NCI-H774 (cell line): ENCODE data around the gene KLRF2.

ENCODE experiments used
- DNase-seq: peaks from one replicate; lab custom pipeline; 2025; lab: John Stamatoyannopoulos, UW

The KLRF2 gene

DNA sequence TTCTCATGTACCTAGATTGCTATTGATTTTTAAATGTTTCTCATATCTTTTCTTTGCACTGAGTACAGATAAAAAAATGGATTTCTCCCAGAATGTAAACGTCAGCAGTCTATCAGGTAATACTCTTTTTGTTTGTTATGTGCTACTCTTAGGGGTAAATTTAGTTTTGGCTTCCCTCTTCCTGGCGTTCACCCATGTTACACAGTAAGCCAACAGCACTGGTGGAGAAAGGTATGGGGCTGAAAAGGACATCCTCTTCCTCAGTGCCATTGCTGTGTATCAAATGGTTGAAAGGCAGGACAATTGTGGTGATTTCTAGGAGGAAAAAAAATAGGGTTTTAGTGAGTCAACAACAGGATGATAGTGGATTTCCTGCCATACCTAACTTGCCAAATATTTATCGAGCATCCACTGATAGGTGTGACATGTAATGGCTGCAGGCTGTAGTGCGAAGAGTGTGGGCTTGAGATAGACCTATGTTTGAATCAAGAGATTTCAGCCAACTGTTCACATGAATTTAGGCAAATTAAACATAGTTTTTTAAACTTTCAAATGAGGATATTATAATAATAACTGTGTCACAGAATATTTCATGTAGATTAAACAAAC is 7.5 kb downstream of the KLRF2 start:
- DNase-seq = no peak

DNA sequence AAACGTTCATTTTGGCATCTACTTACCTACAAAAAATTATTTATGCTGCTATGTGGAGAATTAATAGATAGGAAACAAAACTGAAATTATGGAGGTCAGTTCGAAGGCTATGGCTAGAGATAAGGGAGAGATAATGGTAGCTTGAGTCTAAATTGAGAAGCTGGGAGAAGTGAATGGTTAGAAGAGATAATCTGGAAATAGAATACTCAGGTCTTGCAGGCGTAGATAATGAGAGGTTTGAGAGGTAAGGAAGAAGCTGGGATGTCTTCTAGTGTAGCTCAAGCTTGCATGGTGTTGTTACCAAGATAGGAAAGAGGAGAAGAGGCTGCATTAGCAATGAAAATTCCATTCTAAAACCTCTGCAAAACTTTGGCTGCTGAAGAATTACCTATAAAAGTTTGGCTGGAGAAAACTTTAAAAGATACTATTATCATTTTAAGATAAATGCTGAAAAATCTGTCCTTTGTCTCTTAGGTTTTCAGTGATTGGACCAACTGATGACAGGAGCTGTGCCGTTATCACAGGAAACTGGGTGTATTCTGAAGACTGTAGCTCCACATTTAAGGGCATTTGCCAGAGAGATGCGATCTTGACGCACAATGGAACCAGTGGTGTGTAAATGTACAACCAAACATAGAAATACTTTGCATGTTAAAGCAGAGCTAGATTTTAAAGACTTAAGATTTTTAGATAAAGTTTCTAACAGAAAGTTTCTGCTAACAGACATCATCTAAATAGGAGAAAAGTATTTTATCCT is 14.1 kb downstream of the KLRF2 start:
- no peak for DNase-seq

DNA sequence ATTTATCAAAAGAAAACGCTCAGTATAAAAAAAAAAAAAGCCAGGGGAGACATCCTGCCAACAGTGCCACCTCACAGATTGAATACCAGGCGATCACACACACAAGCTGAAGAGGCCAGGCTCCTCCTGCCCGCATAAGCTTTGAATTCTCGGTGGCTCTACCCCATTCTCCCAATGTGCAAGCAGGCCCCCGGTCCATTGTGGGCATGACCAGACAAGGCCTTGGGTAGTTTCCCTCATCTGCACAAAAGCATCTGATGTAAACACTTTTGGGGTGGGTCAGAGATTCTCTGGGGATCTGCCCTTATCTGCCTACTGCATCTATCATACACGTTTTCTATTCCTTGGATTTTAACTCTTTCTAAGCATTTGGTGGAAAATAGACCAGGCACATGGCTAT is 16.2 kb downstream of the KLRF2 start:
- DNase-seq = no peak

DNA sequence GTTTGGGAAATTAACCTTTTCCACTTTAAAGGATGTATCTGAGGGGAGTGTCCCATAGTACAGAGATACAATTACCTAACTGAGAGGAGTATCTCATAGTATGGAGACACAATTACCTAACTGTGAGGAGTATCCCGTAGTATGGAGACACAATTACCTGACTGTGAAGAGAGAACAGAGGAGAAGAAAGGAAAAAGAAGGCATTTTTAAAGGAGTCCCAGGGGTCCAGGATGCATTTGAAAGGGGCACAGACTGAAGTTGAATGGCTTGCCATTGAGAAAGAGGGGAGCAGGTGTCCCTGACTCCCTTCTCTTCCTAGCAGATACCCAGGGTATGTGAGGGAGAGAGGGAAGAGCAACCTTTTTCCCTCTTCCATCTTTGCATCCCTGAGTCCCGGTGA is 17.9 kb downstream of the KLRF2 start:
- no peak for DNase-seq

DNA sequence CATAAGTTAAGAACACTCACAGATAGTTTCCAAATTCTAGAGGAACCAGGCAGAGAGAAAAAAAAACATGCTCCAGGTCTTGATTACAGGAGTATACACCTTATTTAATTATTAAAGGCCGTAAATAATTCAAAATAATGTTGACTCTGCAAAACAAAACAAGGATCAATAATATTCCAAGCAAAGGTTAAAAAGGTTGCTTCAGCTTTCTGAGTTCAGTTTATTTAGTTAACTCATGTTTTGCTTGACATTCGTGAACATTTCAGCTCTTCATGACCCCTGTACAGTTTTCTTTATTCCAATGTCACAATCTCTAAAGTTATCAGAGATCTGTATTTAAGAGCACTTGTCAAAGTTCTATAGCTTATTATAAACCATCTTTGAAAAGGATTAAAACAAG is 19.6 kb downstream of the KLRF2 start:
- no peak for DNase-seq

DNA sequence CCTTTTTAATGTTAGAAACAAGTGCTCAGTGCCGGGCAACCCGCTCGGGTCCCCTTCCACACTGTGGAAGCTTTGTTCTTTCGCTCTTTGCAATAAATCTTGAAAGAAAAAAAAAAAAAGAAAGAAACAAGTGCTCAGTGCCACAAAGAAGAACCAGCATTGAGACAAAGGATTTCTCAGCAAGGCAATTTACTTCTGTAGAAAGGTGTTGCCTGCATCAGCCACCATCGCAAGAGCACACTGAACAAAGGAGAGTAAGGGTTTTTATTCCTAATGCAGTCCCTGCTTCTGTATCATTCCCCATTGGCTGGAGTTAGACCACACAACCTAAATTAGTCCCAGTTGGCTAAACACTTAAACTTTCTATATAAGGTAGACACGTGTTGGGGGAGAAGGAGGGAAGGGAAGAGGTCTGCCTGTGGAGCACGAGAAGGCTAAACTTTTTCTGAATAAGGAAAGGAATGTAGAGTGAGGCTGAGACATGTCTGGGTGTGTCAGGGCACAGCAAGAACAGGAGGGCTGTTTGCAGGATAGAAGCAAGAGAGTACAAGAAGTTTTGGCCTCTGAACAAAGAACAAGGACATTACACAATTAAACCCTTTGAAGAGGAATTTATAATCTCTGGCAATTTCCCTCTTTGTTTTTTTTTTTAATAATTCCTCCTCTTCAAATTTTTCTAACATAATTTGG is 21.4 kb downstream of the KLRF2 start:
- DNase-seq = no peak

DNA sequence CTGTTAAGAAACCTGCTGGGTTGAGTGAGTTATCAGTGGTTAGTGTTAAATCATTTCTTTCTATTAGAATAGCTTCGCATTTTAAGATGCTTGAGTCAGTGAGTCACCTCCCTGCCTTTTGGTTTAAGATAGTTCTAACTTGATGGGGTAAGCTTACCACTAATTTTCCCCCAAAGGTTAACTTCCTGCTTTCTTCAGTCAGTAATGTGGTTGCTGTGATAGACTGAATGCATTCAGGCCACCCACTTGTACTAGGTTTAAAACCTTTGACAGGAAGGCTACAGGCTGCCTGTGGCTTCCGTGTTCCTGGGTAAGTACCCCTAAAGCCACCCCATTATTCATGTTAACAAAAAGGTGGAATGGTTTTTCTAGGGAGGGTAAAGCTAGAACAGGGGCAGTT is 25.6 kb downstream of the KLRF2 start:
- DNase-seq = no peak

DNA sequence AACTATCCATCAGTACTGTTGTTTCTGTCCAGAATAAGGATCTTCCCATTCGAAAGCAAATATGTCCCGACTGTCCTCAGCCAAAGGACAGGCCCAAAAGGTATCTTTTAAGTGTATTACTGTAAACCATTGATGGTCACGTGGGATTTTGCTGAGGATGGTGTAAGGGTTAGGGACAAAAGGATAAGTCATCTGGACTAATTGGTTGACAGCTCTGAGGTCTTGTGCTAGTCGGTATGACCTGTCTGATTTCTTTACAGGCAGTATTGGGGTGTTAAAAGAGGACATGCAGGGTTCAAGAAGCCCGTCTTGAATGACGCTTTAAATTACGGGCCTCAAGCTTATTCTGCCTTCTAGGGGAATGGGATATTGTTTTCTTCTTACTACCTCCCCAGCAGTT is 26.5 kb downstream of the KLRF2 start:
- no peak for DNase-seq

DNA sequence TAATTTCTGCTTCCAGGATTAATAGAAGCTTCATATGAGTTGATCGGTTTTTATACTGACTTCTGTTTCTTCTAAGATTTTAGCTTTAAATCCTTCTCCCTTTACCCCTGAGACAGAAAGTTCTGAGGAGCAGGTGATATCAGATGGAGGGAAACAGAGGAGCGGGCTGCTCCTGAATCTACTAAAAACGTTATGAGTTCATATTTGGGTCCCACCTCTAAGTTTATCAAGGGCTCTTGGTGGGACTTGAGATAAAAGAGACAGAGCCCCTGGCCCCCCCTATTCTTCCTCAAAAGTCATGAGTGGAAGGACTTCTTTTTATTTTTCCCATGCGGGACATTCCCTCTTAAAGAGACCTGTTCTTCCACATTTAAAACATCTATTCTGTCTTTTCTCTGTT is 27.1 kb downstream of the KLRF2 start:
- DNase-seq = no peak

DNA sequence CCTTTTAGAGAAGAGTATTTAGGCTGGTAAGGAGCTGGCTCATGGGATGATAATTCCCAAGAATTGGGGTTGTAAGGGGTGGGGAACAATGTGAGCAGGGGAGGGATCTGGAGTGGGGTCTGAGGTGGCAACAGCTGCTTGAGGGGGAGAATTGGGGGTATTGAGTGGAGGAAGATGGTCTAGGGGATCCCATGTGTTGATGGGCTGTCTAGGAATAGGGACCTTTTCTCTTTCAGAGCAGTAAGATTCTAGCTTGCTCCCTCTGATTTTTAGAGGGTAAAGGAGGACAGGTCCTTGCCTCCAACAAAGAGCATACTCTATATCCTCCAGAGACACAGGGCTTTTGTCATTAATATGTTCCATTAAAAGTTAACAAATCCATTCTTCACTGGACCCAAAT is 28.4 kb downstream of the KLRF2 start:
- DNase-seq = no peak

DNA sequence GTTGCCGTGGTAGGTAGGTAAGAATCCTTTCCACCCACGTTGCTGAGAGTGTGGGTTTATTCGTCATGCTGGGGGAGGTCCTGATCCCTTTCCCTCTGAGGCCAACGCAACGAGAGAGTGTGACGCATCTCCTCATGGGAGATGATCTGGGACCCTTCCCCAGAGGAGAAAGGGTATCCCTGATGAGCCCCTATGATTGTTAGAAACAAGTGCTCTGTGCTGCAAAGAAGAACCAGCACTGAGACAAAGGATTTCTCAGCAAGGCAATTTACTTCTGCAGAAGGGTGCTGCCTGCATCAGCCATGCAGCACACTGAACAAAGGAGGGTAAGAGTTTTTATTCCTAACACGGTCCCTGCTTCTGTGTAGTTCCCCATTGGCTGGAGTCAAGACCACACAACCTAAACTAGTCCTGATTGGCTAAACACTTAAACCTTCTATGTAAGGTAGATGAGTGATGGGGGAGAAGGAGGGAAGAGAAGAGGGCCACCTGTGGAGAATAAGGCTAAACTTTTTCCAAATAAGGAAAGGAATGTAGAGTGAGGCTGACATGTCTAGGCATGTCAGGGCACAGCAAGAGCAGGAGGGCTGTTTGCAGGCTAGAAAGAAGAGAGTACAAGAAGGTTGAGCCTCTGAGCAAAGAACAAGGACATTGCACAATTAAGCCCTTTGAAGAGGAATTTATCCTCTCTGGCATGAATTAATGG is 29.6 kb downstream of the KLRF2 start:
- no peak for DNase-seq

DNA sequence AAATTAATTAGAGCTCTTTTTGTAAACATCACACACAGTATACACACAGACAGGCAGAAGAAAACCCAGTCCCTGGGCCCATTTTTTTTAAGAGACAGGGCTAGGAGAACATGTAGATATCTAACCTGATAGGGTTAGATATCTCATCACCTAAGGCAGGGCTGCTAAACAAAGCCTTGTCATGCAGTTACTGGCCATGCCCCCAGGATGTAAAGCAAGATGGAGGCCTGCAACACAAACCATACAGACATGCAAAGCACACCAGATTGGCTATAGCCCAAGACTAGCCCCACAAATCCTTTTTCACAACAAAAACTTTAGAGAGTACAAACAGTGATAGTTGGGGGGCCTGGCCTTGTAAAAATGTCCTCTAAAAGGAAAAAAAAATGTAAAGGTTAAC is 30.4 kb downstream of the KLRF2 start:
- no peak for DNase-seq

DNA sequence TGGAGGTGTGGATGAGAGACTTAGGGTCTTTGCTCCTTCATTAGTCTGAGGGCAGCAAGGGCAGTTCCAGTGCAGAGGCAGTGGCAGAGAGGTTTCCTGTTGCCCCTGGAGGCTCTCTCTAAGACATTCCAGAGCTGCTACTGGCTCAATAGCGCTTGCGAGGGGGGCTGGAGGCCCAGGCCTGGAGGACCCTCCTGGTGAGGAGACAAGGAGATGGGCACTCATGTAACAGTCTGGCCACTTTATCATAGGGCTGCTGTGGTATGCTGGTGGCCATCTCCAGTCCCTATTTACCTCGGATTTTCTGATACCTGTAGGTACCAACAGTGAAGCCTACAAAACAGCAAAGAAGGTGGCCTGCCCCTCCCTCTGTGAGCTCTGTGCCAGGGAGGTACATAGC is 38.2 kb downstream of the KLRF2 start:
- DNase-seq = no peak

DNA sequence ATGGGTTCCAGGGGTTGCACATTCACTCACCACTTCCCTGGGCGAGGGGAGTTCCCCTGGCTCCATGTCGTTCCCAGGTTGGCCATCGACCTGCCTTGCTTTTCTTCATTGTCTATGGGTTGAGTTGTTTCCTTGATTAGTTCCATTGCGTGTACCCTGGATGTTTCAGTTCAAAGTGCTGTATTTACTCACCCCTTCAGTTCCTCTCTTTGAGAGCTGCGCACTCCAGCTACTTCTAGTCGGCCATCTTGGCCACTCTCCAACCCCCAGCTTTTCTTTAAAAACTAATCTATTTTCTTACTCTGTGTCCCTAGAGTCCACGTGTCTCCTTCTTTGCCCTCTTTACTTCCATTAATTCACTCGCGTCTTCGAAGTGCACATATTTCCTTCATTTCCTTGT is 39.2 kb downstream of the KLRF2 start:
- DNase-seq = no peak

DNA sequence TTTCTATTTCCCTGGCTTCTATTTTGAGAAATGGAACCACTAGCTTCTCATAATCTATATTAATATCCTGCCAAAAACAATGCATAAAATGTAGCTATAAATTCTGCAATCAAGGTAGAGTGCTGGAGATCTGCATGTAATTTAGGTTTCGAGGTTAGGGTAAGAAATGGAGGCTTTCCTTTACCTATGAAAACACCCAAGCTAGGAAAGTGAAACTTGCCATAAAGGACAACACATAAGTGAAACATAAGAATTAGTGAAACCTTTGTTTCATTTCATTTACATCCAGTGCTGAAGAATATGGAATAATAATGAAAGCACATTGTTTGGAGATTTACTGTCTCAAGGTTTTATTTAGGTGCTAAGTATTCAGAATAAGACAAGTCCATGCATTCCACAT is 41.1 kb downstream of the KLRF2 start:
- no peak for DNase-seq

DNA sequence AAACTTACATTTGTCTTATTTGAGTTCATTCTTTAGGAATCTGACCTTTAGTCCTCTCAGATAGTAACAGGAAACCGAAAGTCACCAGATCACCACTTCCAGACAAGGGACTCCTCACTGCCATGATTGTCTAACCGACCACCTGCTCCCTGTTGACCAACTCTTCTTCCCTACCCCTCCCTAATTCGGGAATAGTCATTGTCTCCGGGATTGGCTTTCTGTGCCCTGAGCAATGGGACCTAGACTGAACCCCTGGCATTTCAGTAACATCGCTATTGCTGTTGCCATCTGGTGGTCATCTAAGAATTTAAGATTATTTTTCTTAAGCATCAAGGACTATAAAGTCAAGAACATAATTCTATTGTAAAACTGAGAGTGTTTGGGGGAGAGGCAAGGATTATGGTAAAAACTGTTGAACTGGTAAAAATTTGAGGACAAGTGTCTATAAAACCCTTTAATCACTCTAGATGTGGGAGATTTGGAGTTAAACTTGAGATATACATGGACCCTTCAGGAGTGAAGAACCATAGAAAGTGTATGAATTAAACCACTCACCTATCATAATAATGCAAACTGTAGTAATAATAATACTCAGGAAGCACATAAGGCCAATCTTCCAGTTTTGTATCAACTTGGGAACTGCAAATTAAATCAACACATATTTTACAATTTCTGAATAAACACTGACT is 44.6 kb downstream of the KLRF2 start:
- no peak for DNase-seq

DNA sequence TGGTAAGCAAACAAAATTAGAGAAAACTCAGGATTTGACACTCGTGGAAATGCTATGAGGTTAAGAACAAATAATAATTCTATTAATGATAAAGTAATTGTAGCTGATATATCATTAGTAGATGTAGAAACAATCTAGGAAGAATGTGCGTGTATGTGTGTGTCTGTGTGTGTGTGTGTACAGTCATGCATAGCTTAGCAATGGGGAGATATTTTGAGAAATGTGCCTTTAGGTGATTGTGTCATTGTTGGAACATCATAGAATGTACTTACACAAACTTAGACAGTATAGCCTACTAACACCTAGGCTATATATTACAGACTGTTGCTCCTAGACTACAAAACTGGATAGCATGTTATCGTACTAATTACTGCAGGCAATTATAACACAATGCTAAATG is 45.6 kb downstream of the KLRF2 start:
- DNase-seq = no peak

DNA sequence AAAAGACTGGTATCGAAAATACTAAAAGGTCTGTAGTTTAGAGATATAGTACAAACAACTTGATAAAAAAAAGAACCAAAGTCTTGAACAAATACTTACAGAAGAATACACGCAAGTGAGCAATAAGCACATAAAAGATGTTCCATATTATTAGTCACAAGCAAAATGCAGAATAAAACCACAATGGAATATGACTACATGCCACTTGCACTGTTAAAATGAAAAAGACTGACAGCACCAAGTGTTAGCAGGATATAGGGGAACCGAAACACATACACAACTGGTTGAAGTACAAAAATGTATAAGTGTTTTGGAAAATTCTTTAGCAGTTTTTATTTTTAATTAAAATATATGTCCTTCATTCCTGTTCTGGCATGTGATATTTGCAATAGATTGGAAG is 47.3 kb downstream of the KLRF2 start:
- no peak for DNase-seq

DNA sequence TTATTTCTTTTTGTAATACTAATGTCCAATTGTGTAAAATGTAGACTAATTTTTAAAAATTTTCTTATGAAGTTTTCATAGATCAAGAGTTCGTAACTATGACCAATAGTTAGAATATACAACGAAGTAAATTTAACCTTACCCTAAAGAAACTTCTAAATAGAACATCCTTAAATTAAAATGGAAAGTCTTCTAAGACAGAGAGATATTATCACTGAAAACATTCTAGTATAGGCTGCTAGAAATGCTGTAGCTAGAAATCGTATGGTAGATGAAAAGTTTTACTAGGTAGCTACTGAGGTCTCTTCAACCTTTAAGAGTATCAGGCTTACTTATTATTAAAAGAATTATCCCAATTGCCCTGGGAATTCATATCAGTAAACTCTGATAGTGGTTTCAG is 50.0 kb downstream of the KLRF2 start:
- no peak for DNase-seq

DNA sequence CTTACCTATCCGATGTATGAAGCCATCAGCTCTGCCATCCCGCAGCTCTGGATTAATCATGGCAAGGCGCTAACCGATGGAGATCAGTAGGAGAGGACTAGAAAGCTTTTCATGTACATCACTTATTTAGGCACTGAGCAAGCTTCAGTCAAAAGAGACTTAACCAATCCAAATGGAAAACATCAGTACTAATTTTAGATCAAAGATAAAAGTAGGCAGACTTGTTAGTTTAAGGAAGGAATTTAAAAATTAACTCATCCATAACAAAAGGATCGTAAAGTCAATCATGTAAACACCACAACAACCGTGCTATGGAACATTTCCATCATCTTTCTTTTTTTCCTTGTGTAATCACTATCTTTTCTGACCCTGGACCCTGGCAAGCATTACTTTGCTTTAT is 51.0 kb downstream of the KLRF2 start, which contains the start of gene CLEC2A:
CLEC2A (minus strand) TSS at position 101 of the 400 bp plus-strand sequence; CDS start at position 60, 41 bp downstream.
- no peak for DNase-seq

DNA sequence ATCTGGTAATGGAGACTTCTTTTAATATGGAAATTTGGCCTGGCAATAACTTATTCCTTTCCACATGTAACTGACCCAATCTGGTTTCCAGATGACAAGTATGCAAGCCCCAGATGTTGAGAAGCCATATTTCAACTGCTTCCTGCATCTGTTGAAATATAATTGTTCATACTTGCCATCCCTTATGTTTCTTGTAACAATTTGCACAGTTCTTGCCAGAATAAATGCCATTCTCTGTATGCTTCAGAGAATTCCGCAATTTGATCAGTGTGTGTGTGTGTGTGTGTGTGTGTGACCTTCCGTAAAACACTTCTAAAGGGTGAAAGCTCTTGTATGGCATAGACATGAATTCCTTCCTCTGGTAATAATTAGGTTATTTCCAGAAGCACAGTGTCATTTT is 52.7 kb downstream of the KLRF2 start:
- DNase-seq = no peak

DNA sequence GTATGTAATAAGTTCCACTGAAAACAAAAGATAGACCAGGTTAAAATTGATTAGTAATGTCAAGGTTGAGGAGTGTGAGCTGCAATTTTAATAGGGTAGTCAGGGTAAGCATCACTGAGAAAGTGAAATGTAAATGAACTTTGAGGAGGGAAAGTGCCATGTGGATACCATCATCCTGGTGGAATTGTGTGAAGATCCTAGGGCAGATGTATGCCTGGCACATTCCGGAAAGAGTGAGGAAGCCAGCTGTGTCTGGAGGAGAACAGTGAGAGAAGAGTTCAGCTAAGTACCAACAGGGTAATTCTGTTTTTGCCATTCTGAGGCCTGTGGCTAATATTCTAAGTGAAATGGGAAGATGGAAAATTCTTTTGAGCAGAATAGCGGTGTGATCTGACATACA is 53.7 kb downstream of the KLRF2 start:
- no peak for DNase-seq
